Loucy (cell line): ENCODE measurements around the gene DVL3.

Experiments used
- CTCF ChIP-seq: fragments of 200-600 bp; sonication (generic); conservative IDR thresholded peaks from 2 replicates; pipeline ENCODE4 v1.5.1; 2014; ENCODE audit warnings: mild to moderate bottlenecking, antibody characterized with exemption, low read length
- EZH2phosphoT487 ChIP-seq: fragments of 200-600 bp; IDR thresholded peaks from 2 replicates; pipeline ENCODE4 v1.6.1; 2018; ENCODE audit warnings: antibody characterized with exemption, mild to moderate bottlenecking, moderate library complexity, borderline replicate concordance

GRCh38 chr3:184171562-184171961, 16.4 kb downstream of the DVL3 start:
- TF ChIP-seq CTCF: no peak
- TF ChIP-seq EZH2phosphoT487: no peak
